Endothelial cell of umbilical vein (primary cell): ENCODE measurements around the gene IFNL3. TPM values are rescaled to one million over a fixed set of nuclear protein-coding genes. Genes with fewer than 3 reads are reported as not detected.

Source experiments
- BruUV-seq: library from RNA; stranded (reverse); fragments of 400-500 nt; replicated peaks from 2 replicates; lab custom pipeline; 2021; lab: Mats Ljungman, UMichigan
- CTCF ChIA-PET: fragments of 300-600, 350-600 bp; sonication (Branson Sonifier 250); formaldehyde crosslinking; loops from one replicate; lab custom pipeline; 2021; ENCODE audit warnings: antibody characterized with exemption, inconsistent platforms; lab: Charles Lee
- POLR2A ChIA-PET: fragments of 300-600, 350-600 bp; sonication (Branson Sonifier 250); formaldehyde crosslinking; loops from one replicate; lab custom pipeline; 2021; ENCODE audit warnings: antibody characterized with exemption, inconsistent platforms; lab: Charles Lee
- DNase-seq: peaks from one replicate; pipeline ENCODE4 v3.0.0-alpha.2; 2011; ENCODE audit warnings: low read depth, low spot score
- FAIRE-seq: peaks from 2 replicates; lab custom pipeline; 2011; peaks lifted over from hg19 to GRCh38; lab: Jason Lieb, UNC
- H2AFZ ChIP-seq: 2 replicates; pipeline ENCODE4 v1.6.0; 2012; ENCODE audit warnings: low read depth, low read length, control low read depth, inconsistent platforms
- H3K27ac ChIP-seq: 2 replicates; pipeline ENCODE4 v1.5.1; 2011; ENCODE audit warnings: low read depth, mild to moderate bottlenecking, control low read depth, low read length, moderate library complexity; ENCODE audit not compliant: insufficient read depth
- H3K27me3 ChIP-seq, 2 experiments: 2 replicates each; pipeline versions ENCODE4 v1.6.0 to v1.6.1; 2011; ENCODE audit warnings: low read length in 2 of 2, mixed read lengths in 1 of 2; ENCODE audit not compliant: control insufficient read depth in 2 of 2, insufficient read depth in 2 of 2
- H3K36me3 ChIP-seq, 2 experiments: 2 replicates in 1 of 2; 3 replicates in 1 of 2; pipeline ENCODE4 v1.5.1; 2011; ENCODE audit warnings: low read length in 2 of 2, mild to moderate bottlenecking in 1 of 2, moderate library complexity in 1 of 2; ENCODE audit not compliant: control insufficient read depth in 2 of 2, insufficient read depth in 2 of 2; ENCODE audit errors: extremely low read depth in 1 of 2
- H3K4me1 ChIP-seq: 3 replicates; pipeline ENCODE4 v1.5.1; 2011; ENCODE audit warnings: mild to moderate bottlenecking, low read length; ENCODE audit not compliant: control insufficient read depth, insufficient read depth; ENCODE audit errors: extremely low read depth
- H3K4me2 ChIP-seq: 2 replicates; pipeline ENCODE4 v1.6.1; 2011; ENCODE audit warnings: low read length, control low read depth, mixed read lengths; ENCODE audit not compliant: insufficient read depth
- H3K4me3 ChIP-seq, 3 experiments: fragments of 200-600 bp in 1 of 3; sonication (generic), shearing (Covaris generic) in 1 of 3; replicated peaks in 1 of 3; 2 replicates each; pipeline ENCODE4 v1.5.1; 2011 to 2016; ENCODE audit warnings: control low read depth in 3 of 3, low read length in 3 of 3, mild to moderate bottlenecking in 2 of 3, inconsistent platforms in 1 of 3, low read depth in 1 of 3, moderate library complexity in 1 of 3; ENCODE audit not compliant: insufficient read depth in 1 of 3
- H3K79me2 ChIP-seq: 2 replicates; pipeline ENCODE4 v1.6.0; 2012; ENCODE audit warnings: low read length, inconsistent platforms; ENCODE audit not compliant: control insufficient read depth, insufficient read depth
- H3K9ac ChIP-seq: replicated peaks from 2 replicates; pipeline ENCODE3; 2011; ENCODE audit warnings: low read length, control low read depth; ENCODE audit not compliant: insufficient read depth; ENCODE audit errors: extremely low read depth
- H3K9me1 ChIP-seq: replicated peaks from 3 replicates; pipeline ENCODE4 v1.6.0; 2011; ENCODE audit warnings: mild to moderate bottlenecking, low read length; ENCODE audit not compliant: control insufficient read depth, insufficient read depth; ENCODE audit errors: extremely low read depth
- H3K9me3 ChIP-seq: replicated peaks from 2 replicates; pipeline ENCODE4 v1.5.1; 2012; ENCODE audit warnings: low read length, inconsistent platforms; ENCODE audit not compliant: control insufficient read depth, insufficient read depth
- H4K20me1 ChIP-seq: replicated peaks from 2 replicates; pipeline ENCODE3; 2011; ENCODE audit warnings: mild to moderate bottlenecking, low read length; ENCODE audit not compliant: control insufficient read depth, insufficient read depth; ENCODE audit errors: extremely low read depth
- EZH2 ChIP-seq: IDR thresholded peaks from 2 replicates; pipeline ENCODE4 v1.6.1; 2012; ENCODE audit warnings: borderline replicate concordance, low read depth, mild to moderate bottlenecking, moderate library complexity, low read length, inconsistent platforms; ENCODE audit not compliant: severe bottlenecking
- FOS ChIP-seq: IDR thresholded peaks from 2 replicates; pipeline ENCODE4 v1.6.1; 2011; ENCODE audit warnings: mild to moderate bottlenecking, low read length, moderate library complexity, borderline replicate concordance; ENCODE audit not compliant: insufficient read depth
- GATA2 ChIP-seq: IDR thresholded peaks from 2 replicates; pipeline ENCODE4 v1.7.0; 2011; ENCODE audit warnings: low read depth, mild to moderate bottlenecking, moderate library complexity, mixed read lengths, low read length; ENCODE audit not compliant: insufficient read length, insufficient read depth
- JUN ChIP-seq: IDR thresholded peaks from 2 replicates; pipeline ENCODE4 v1.6.1; 2011; ENCODE audit warnings: borderline replicate concordance, low read depth; ENCODE audit not compliant: insufficient read length, insufficient read depth
- MYC ChIP-seq: IDR thresholded peaks from one replicate; pipeline ENCODE4 v1.6.1; 2011; ENCODE audit warnings: mild to moderate bottlenecking, low read depth, low read length
- POLR2A ChIP-seq: IDR thresholded peaks from 2 replicates; pipeline ENCODE4 v1.6.1; 2012; ENCODE audit warnings: low read depth, mild to moderate bottlenecking, control low read depth, low read length
- POLR2AphosphoS5 ChIP-seq: IDR thresholded peaks from 2 replicates; pipeline ENCODE4 v1.6.1; 2012; ENCODE audit warnings: low read depth, mild to moderate bottlenecking, control low read depth, low read length, moderate library complexity; ENCODE audit not compliant: insufficient read depth
- dilution Hi-C: fragments of 300-500 bp; cut with MboI; formaldehyde crosslinking; loops from one replicate; pipeline ENCODE4 v1.15.0; 2019; ENCODE audit warnings: low sequenced_read_pairs; ENCODE audit not compliant: extremely low pct_ligation_motif_present
- intact Hi-C: fragments of 100-400 bp; cut with micrococcal nuclease; formaldehyde crosslinking; loops from one replicate; pipeline ENCODE4 v1.10.0; 2022
- polyA plus RNA-seq, 4 experiments: library from polyadenylated mRNA; depleted of rRNA in 3 of 4; stranded (reverse) in 3 of 4; unstranded in 1 of 4; fragments of >200 nt; gene quantifications; 2 replicates each; pipeline versions ENCODE4 v1.2.1 to v1.2.3, GENCODE V29; 2011 to 2012; ENCODE audit warnings: missing spikeins in 1 of 4
- total RNA-seq: library from RNA; stranded (reverse); gene quantifications from 2 replicates; pipeline ENCODE4 v1.2.3, GENCODE V29; 2021
- TF ChIP-seq, protein P1 (sequence below), 2 donors: IDR thresholded peaks; 1 replicate in 1 of 2; 2 replicates in 1 of 2; pipeline ENCODE4 v1.5.1; 2011; ENCODE audit warnings: low read length in 2 of 2, mild to moderate bottlenecking in 2 of 2, moderate library complexity in 2 of 2, control low read depth in 1 of 2, inconsistent platforms in 1 of 2, low read depth in 1 of 2; ENCODE audit not compliant: insufficient read depth in 1 of 2; ENCODE audit errors: extremely low read depth in 1 of 2
- TF ChIP-seq, protein P2 (sequence below): IDR thresholded peaks from 2 replicates; pipeline ENCODE4 v1.6.1; 2011; ENCODE audit not compliant: insufficient read depth, insufficient read length

The IFNL3 gene
- total and polyA plus RNA-seq, 2 donors (not counting 3 experiments of a cell fraction or from before 2014, with no cell fraction given): not detected

DNA sequence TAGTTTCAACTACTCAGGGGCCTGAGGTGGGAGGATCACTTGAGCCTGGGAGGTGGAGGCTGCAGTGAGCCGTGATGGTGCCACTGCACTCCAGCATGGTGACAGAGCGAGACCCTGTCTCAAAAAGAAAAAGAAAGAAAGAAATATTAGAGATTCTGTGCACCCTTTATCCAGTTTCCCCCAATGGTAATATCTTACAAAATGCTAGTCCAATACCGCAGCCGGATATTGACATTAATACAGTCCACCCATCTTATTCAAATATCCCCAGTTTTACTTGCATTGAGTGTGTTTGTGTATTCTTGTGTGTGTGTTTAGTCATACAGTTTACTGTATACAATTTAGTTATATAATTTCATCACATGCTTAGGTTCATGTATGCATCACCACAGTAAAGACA is 12.4 kb upstream of the IFNL3 start:
- TF ChIP-seq JUN (no peak), MYC (no peak), FOS (no peak), POLR2AphosphoS5 (no peak), GATA2 (no peak), EZH2 (no peak), POLR2A (no peak)
- TF ChIP-seq, protein P1, sequence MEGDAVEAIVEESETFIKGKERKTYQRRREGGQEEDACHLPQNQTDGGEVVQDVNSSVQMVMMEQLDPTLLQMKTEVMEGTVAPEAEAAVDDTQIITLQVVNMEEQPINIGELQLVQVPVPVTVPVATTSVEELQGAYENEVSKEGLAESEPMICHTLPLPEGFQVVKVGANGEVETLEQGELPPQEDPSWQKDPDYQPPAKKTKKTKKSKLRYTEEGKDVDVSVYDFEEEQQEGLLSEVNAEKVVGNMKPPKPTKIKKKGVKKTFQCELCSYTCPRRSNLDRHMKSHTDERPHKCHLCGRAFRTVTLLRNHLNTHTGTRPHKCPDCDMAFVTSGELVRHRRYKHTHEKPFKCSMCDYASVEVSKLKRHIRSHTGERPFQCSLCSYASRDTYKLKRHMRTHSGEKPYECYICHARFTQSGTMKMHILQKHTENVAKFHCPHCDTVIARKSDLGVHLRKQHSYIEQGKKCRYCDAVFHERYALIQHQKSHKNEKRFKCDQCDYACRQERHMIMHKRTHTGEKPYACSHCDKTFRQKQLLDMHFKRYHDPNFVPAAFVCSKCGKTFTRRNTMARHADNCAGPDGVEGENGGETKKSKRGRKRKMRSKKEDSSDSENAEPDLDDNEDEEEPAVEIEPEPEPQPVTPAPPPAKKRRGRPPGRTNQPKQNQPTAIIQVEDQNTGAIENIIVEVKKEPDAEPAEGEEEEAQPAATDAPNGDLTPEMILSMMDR (IDR thresholded peaks at IDR 0.05; ENCODE audit: extremely low read depth in 1 of 2, insufficient read depth in 1 of 2, low read depth in 1 of 2, low read length in 2 of 2): no peak
- TF ChIP-seq, protein P2, sequence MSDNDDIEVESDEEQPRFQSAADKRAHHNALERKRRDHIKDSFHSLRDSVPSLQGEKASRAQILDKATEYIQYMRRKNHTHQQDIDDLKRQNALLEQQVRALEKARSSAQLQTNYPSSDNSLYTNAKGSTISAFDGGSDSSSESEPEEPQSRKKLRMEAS: no peak
- H3K4me2 ChIP-seq: no peak overlapping the region
- ChIA-PET POLR2A (no interaction called here), CTCF (no interaction called here)
- H3K9me3 ChIP-seq: no peaks in the 10 kb centered on the region
- no peak overlapping the region for H3K27ac ChIP-seq
- H3K79me2 ChIP-seq: no peaks in the 10 kb centered on the region
- peaks cover 5 to 9% of the 10 kb centered on the region in 2 experiments for H3K27me3 ChIP-seq
- BruUV-seq: no TSS peak
- H3K9me1 ChIP-seq: no peaks in the 10 kb centered on the region
- no peak overlapping the region for H3K4me3 ChIP-seq
- FAIRE-seq (no peak), DNase-seq (no peak)
- dilution Hi-C loops (no loop called here), intact Hi-C loops (no loop called here)
- no peaks in the 10 kb centered on the region for H3K4me1 ChIP-seq
- no peaks in the 10 kb centered on the region for H3K36me3 ChIP-seq
- H3K9ac ChIP-seq: no peak overlapping the region
- no peak overlapping the region for H2AFZ ChIP-seq
- no peaks in the 10 kb centered on the region for H4K20me1 ChIP-seq
